Measurements from ENCODE around the gene IL32.

GRCh38 chr16:3051009-3051408 lies 14.4 kb upstream of the IL32 start:
- TF ChIP-seq, protein P1, sequence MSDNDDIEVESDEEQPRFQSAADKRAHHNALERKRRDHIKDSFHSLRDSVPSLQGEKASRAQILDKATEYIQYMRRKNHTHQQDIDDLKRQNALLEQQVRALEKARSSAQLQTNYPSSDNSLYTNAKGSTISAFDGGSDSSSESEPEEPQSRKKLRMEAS (IDR thresholded peaks at IDR 0.05) = no peak
- TF ChIP-seq EP300 (IDR thresholded peaks at IDR 0.05; ENCODE audit: borderline replicate concordance) (no peak), YY1 (IDR thresholded peaks at IDR 0.05; ENCODE audit: low read depth) (no peak), TAF1 (IDR thresholded peaks at IDR 0.05; ENCODE audit: low read depth) (no peak), TEAD4 (IDR thresholded peaks at IDR 0.05) (no peak), TCF12 (IDR thresholded peaks at IDR 0.05; ENCODE audit: low read depth) (no peak), EGR1 (IDR thresholded peaks at IDR 0.05) (no peak), CREB1 (IDR thresholded peaks at IDR 0.05; ENCODE audit: low read depth) (no peak), RAD21 (IDR thresholded peaks at IDR 0.05; ENCODE audit: low read depth) (no peak), CEBPB (IDR thresholded peaks at IDR 0.05) (no peak)

Data from Ishikawa (cell line).